NB4 (cell line): ENCODE results near the gene GOLIM4.

Experiments used
- MAX ChIP-seq: IDR thresholded peaks from 2 replicates; pipeline ENCODE4 v1.6.1; 2011; ENCODE audit warnings: low read depth, low read length
- MYC ChIP-seq: IDR thresholded peaks from 2 replicates; pipeline ENCODE4 v1.6.1; 2011; ENCODE audit warnings: low read depth, low read length
- POLR2A ChIP-seq: IDR thresholded peaks from 2 replicates; pipeline ENCODE4 v1.6.1; 2011; ENCODE audit warnings: mild to moderate bottlenecking; ENCODE audit not compliant: insufficient read length; ENCODE audit errors: extremely low read depth
- TF ChIP-seq, protein P1 (sequence below): IDR thresholded peaks from one replicate; pipeline ENCODE4 v1.5.1; 2012; ENCODE audit warnings: low read depth, low read length

GRCh38 chr3:168083906-168084305 is 11.8 kb downstream of the GOLIM4 start:
- TF ChIP-seq, protein P1, sequence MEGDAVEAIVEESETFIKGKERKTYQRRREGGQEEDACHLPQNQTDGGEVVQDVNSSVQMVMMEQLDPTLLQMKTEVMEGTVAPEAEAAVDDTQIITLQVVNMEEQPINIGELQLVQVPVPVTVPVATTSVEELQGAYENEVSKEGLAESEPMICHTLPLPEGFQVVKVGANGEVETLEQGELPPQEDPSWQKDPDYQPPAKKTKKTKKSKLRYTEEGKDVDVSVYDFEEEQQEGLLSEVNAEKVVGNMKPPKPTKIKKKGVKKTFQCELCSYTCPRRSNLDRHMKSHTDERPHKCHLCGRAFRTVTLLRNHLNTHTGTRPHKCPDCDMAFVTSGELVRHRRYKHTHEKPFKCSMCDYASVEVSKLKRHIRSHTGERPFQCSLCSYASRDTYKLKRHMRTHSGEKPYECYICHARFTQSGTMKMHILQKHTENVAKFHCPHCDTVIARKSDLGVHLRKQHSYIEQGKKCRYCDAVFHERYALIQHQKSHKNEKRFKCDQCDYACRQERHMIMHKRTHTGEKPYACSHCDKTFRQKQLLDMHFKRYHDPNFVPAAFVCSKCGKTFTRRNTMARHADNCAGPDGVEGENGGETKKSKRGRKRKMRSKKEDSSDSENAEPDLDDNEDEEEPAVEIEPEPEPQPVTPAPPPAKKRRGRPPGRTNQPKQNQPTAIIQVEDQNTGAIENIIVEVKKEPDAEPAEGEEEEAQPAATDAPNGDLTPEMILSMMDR: no peak
- TF ChIP-seq POLR2A: no peak
- TF ChIP-seq MAX: no peak
- TF ChIP-seq MYC: no peak
